Retinal pigment epithelial cell (primary cell): ENCODE data around the gene CAB39L.

Source experiments
- DNase-seq: peaks from one replicate; pipeline ENCODE4 v3.0.0-alpha.2; 2010; ENCODE audit warnings: low read depth
- H3K4me3 ChIP-seq: 2 replicates; pipeline ENCODE4 v1.5.1; 2011; ENCODE audit warnings: mild to moderate bottlenecking, low read length, control low read depth, moderate library complexity
- TF ChIP-seq, protein P1 (sequence below): conservative IDR thresholded peaks from 2 replicates; pipeline ENCODE4 v1.5.1; 2011; ENCODE audit warnings: low read depth, low read length, control low read depth, inconsistent platforms

The CAB39L gene

DNA sequence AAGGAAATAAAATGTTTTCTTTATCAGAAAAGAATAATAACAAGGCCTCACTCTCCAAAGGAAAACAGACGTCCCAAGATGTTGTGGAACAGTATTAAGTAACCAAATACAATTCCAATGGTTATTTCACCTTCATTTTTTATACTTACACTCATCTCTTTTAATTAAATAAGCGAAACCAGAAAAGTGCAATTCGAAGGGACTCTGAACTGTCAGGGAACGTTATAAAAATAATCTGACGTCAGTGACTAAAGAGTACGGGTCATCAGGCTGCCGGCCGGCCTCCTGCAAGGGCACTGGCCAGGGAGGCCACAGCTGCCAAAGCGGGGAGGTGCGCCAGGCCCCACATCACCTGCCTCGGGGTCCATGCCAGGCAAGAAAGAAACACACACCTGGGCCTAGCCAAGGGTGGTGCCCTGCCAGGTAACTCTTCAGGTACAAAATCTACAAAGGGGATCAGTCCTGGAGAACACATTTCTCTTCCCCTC, 134.9 kb downstream of the CAB39L start:
- TF ChIP-seq, protein P1, sequence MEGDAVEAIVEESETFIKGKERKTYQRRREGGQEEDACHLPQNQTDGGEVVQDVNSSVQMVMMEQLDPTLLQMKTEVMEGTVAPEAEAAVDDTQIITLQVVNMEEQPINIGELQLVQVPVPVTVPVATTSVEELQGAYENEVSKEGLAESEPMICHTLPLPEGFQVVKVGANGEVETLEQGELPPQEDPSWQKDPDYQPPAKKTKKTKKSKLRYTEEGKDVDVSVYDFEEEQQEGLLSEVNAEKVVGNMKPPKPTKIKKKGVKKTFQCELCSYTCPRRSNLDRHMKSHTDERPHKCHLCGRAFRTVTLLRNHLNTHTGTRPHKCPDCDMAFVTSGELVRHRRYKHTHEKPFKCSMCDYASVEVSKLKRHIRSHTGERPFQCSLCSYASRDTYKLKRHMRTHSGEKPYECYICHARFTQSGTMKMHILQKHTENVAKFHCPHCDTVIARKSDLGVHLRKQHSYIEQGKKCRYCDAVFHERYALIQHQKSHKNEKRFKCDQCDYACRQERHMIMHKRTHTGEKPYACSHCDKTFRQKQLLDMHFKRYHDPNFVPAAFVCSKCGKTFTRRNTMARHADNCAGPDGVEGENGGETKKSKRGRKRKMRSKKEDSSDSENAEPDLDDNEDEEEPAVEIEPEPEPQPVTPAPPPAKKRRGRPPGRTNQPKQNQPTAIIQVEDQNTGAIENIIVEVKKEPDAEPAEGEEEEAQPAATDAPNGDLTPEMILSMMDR: no peak
- DNase-seq: no peak
- H3K4me3 ChIP-seq: no peak overlapping the region

DNA sequence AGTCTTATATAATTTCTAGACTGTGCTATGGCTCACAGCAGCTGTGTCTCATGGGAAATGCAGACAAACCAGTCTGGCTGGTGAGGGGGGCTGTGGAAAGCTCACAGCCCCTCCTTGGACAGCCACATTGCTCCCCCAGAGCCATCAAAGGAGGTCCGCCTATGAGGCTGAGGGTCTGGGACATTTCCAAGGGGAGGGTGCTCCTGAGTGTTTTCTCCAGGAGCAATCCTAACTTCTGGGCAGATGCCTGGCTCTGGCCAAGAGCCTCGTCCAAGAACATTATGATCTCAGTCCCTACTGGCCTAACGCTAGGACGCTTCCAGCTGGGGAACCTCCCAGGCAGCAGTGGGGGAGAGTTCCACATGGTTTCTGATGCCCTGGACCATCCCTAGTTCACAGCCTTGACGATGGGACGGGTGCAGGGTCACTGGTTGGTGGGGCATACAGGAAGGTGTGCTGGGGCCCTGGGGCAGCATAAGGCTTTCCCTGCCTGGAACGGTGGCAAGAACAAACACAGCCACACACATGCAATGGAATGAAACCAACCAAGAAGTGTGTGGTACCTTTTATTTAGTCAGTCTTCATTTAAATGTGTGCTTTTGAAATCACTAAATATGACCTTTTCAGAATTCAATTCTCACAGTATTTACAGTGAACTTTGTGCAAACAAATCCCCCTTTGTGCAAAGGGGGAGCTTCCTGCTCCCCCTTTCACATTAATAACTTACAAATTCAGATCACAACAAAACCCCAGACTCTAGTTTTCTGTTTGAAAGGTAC, 135.6 kb downstream of the CAB39L start:
- H3K4me3 ChIP-seq: no peak overlapping the region
- no peak for DNase-seq
- TF ChIP-seq, protein P1: no peak

DNA sequence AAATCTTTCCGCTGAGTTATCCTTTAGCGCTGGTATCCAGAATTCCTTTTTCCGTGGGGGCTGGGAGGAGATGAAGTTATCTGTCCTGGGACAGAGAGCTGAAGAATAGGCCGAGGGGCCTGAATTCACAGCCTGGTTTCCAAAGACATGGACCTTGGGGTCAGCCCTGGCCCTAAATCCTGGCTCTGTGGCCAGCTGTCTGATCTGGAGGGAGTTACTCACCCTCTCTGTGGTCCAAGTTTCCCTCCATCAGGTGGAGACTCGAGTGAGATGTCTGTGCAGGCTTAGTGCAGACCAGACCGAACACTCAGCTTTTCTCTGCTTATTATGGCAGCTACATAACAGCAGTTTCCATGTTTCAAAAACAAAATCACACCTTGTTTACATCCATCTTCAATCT, 136.5 kb downstream of the CAB39L start:
- TF ChIP-seq, protein P1: no peak
- no peak for DNase-seq
- H3K4me3 ChIP-seq: no peak overlapping the region

DNA sequence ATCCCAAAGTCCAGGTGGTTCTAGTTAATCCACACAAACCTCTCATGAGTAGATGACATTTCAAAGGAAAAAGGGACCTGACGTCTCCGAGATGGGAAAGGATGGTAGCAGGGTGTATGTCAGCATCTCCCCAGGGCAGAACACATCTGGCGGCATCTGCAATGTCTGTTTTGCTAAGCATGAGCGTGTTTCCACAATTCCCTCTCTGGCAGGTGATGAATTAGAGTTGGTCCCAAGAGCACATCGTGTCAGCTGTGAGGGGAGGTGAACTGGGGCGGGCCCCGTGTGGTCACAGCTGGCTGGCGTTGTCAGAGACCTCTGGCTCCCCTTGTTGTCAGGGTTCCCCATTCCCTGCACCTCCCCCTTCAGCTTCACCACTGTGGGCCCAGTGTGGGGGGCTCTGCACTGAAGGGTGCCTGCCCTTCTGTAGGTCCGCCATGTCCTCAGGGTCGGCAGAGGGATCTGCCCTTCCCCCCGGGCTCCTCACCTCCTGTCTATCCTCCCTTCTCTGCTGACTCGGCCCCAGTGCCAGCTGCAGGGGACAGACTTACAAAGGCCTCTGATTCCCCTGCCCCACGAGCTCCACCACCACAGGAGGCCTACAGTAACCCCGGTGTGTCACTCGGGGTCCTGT, 138.0 kb downstream of the CAB39L start:
- TF ChIP-seq, protein P1: no peak
- DNase-seq: no peak

DNA sequence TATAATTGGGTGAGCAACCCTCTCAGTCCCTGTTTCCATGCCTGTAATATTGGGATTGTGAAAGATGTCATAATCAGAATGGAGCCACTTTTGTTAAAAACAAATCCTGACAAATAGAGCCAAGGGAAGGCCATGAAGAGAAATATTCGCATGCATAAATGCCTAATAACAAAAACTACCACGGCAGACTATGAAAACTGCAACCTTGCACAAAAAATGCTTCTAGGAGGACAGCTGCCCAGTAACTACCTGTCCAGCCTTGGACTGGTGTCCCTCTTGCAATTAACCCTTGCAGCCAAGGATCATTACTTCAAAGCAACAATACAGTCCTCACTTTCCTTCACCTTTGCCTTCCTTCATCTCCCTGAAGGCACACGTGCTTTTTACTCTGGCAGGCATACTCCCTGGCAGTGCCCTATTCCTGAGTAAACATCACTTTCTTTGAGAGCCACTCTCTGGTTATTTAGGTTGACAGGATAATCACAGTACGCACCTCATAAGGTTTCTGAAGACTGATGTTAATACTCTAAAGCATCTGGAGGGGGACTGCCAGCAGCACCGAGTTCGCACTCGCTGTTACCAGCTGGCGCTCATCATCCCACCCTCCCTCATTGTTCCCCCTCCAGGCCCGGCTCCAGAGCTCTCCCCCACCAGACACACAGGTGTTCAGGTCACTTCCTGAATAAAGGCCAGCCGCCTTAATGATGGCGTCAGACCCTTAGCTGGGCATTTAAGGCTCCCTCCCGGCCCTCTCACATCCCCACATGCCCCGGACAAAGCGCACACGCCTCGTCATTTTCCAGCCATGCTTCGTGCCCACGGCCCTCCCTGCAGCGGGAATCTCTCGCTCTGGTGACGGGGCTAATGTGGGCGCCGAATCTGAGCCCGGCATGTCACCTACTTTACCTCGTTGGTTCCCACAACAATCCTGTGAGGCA, 138.8 kb downstream of the CAB39L start:
- no peak for DNase-seq
- H3K4me3 ChIP-seq: no peak overlapping the region
- TF ChIP-seq, protein P1: no peak

More for the DNA sequence above, 138.0 kb downstream of the CAB39L start:
- no peak overlapping the region for H3K4me3 ChIP-seq

DNA sequence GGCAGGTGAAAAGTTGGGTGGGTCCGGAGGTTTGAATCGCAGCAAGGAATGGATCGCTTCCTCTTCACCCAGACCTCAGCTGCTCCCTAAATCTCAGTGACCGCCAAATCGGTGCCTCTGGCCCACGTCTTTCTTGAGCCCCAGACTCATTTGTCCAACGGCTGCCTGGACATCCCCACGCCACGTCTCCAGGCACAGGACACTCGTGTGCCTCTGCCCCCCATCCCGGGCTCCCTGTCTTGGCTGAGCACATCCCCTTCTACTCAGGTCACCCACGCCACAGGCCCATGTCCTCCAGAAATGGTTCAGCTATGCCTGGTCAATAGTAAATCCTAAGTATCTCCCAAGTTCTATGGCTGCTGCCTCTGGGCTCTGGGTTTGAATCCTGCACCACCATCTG, 139.5 kb downstream of the CAB39L start:
- TF ChIP-seq, protein P1: no peak
- DNase-seq: no peak
- no peak overlapping the region for H3K4me3 ChIP-seq
